SK-N-SH (cell line): ENCODE results near the gene MAGI2. TPM values are rescaled to one million over a fixed set of nuclear protein-coding genes. Genes with fewer than 3 reads are reported as not detected.
A peak's percentile ranks its signal among the peaks of the same experiment; 100 is the strongest.

ENCODE experiments used
- CTCF ChIA-PET: fragments of 300-600, 350-600 bp; formaldehyde crosslinking; extraction: SDS; loops from one replicate; lab custom pipeline; 2021; lab: Yijun Ruan, JAX
- POLR2A ChIA-PET: fragments of 350-600 bp; sonication (Branson Sonifier 250); formaldehyde crosslinking; extraction: SDS; loops from one replicate; lab custom pipeline; 2020; ENCODE audit warnings: antibody characterized with exemption, inconsistent platforms; lab: Yijun Ruan, JAX
- DNase-seq: peaks from one replicate; pipeline ENCODE4 v3.0.0; 2012
- H2AFZ ChIP-seq: fragments of 200-600 bp; sonication (generic); 2 replicates; pipeline ENCODE4 v1.8.1; 2016; ENCODE audit warnings: antibody characterized with exemption, mild to moderate bottlenecking, low read depth
- H3F3A ChIP-seq: fragments of 200-600 bp; sonication (generic); replicated peaks from 2 replicates; pipeline ENCODE3; 2016; ENCODE audit warnings: antibody characterized with exemption, mild to moderate bottlenecking; ENCODE audit not compliant: insufficient read depth
- H3K27ac ChIP-seq, 2 experiments: fragments of 200-500 bp in 1 of 2; fragments of 200-600 bp in 1 of 2; sonication (Bioruptor generic) in 1 of 2; sonication (generic), shearing (Covaris generic) in 1 of 2; 2 replicates each; pipeline versions ENCODE4 v1.5.1 to v1.6.1; 2014 to 2016; ENCODE audit warnings: low read depth in 2 of 2, inconsistent platforms in 1 of 2, low read length in 1 of 2, mild to moderate bottlenecking in 1 of 2, mixed read lengths in 1 of 2
- H3K27me3 ChIP-seq: fragments of 200-600 bp; sonication (generic), shearing (Covaris generic); 2 replicates; pipeline ENCODE4 v1.6.1; 2016; ENCODE audit warnings: mixed run types; ENCODE audit not compliant: insufficient read depth
- H3K36me3 ChIP-seq, 2 experiments: fragments of 200-500 bp in 1 of 2; fragments of 200-600 bp in 1 of 2; sonication (Bioruptor generic) in 1 of 2; sonication (generic) in 1 of 2; replicated peaks in 1 of 2; 2 replicates each; pipeline versions ENCODE3 to v1.5.1; 2014 to 2016; ENCODE audit warnings: low read length in 1 of 2, mild to moderate bottlenecking in 1 of 2; ENCODE audit not compliant: insufficient read depth in 2 of 2, control insufficient read depth in 1 of 2
- H3K4me1 ChIP-seq, 2 experiments: fragments of 200-500 bp in 1 of 2; fragments of 200-600 bp in 1 of 2; sonication (Bioruptor generic) in 1 of 2; sonication (generic), shearing (Covaris generic) in 1 of 2; 2 replicates each; pipeline versions ENCODE4 v1.5.1 to v1.6.1; 2014 to 2016; ENCODE audit warnings: low read depth in 1 of 2, low read length in 1 of 2, mixed run types in 1 of 2; ENCODE audit not compliant: insufficient read depth in 2 of 2, control insufficient read depth in 1 of 2
- H3K4me2 ChIP-seq: fragments of 200-600 bp; sonication (generic), shearing (Covaris generic); 2 replicates; pipeline ENCODE4 v1.6.1; 2017; ENCODE audit warnings: mixed run types
- H3K4me3 ChIP-seq, 2 experiments: fragments of 200-500 bp in 1 of 2; fragments of 200-600 bp in 1 of 2; sonication (Bioruptor generic) in 1 of 2; sonication (generic), shearing (Covaris generic) in 1 of 2; 2 replicates each; pipeline versions ENCODE4 v1.5.1 to v1.8.1; 2014 to 2016; ENCODE audit warnings: low read depth in 2 of 2, inconsistent platforms in 1 of 2, low read length in 1 of 2, mild to moderate bottlenecking in 1 of 2, mixed read lengths in 1 of 2, moderate library complexity in 1 of 2
- H3K79me2 ChIP-seq: fragments of 200-600 bp; sonication (generic); 2 replicates; pipeline ENCODE4 v1.8.1; 2017; ENCODE audit warnings: mild to moderate bottlenecking; ENCODE audit not compliant: insufficient read depth
- H3K9ac ChIP-seq: fragments of 200-600 bp; sonication (generic); 2 replicates; pipeline ENCODE4 v1.6.1; 2017; ENCODE audit warnings: mixed run types
- H3K9me2 ChIP-seq: fragments of 200-600 bp; sonication (generic); 2 replicates; pipeline ENCODE4 v1.6.1; 2017; ENCODE audit warnings: mixed run types
- H3K9me3 ChIP-seq: fragments of 200-600 bp; sonication (generic); 2 replicates; pipeline ENCODE4 v1.6.1; 2017; ENCODE audit warnings: mixed run types, mild to moderate bottlenecking, moderate library complexity
- H4K20me1 ChIP-seq: fragments of 200-600 bp; sonication (generic); 2 replicates; pipeline ENCODE4 v1.6.1; 2017; ENCODE audit warnings: mild to moderate bottlenecking, mixed run types; ENCODE audit not compliant: insufficient read depth
- ELF1 ChIP-seq: IDR thresholded peaks from 2 replicates; pipeline ENCODE4 v1.4.0; 2012
- GATA2 ChIP-seq: sonication (generic); formaldehyde crosslinking; IDR thresholded peaks from 2 replicates; pipeline ENCODE4 v1.5.0; 2020; ENCODE audit warnings: mild to moderate bottlenecking, missing genetic modification reagents
- JUND ChIP-seq: IDR thresholded peaks from 2 replicates; pipeline ENCODE4 v1.4.0; 2012
- MEF2A ChIP-seq: IDR thresholded peaks from 2 replicates; pipeline ENCODE4 v1.4.0; 2012; ENCODE audit warnings: low read depth, borderline replicate concordance
- MXI1 ChIP-seq: IDR thresholded peaks from 2 replicates; pipeline ENCODE4 v1.6.1; 2012; ENCODE audit warnings: mild to moderate bottlenecking, low read depth, low read length, improper control_type of control experiment
- POLR2AphosphoS5 ChIP-seq: IDR thresholded peaks from 2 replicates; pipeline ENCODE4 v1.6.1; 2012; ENCODE audit warnings: low read depth, low read length
- RAD21 ChIP-seq: IDR thresholded peaks from 2 replicates; pipeline ENCODE4 v1.6.1; 2012; ENCODE audit warnings: mild to moderate bottlenecking, low read length
- RXRA ChIP-seq: IDR thresholded peaks from 2 replicates; pipeline ENCODE4 v1.4.0; 2012; ENCODE audit warnings: low read depth, mild to moderate bottlenecking, borderline replicate concordance
- TAF1 ChIP-seq: IDR thresholded peaks from 2 replicates; pipeline ENCODE4 v1.6.1; 2012; ENCODE audit warnings: low read depth, mild to moderate bottlenecking, low read length, moderate library complexity, borderline replicate concordance
- TEAD4 ChIP-seq: IDR thresholded peaks from 2 replicates; pipeline ENCODE4 v1.4.0; 2012; ENCODE audit warnings: mild to moderate bottlenecking, borderline replicate concordance; ENCODE audit not compliant: insufficient read depth
- WGBS: methylation state at CpG from one replicate; pipeline ENCODE4 v1.1.6; 2017; ENCODE audit warnings: low lambda C conversion rate; 5-methylcytosine and 5-hydroxymethylcytosine counted together
- polyA plus RNA-seq, 3 experiments: library from polyadenylated mRNA; depleted of rRNA; stranded (reverse); fragments of >200 nt; gene quantifications; 2 replicates each; pipeline ENCODE4 v1.2.3, GENCODE V29; 2012
- TF ChIP-seq, protein P1 (sequence below): fragments of 200-600 bp; sonication (generic); IDR thresholded peaks from 2 replicates; pipeline ENCODE4 v1.6.1; 2017; ENCODE audit warnings: antibody characterized with exemption, mild to moderate bottlenecking, moderate library complexity
- TF ChIP-seq, protein P2 (sequence below): IDR thresholded peaks from 2 replicates; pipeline ENCODE4 v1.6.1; 2012; ENCODE audit warnings: mild to moderate bottlenecking, low read depth, low read length, moderate library complexity
- TF ChIP-seq, protein P3 (sequence below): fragments of 150-350 bp; IDR thresholded peaks from 2 replicates; pipeline ENCODE4 v1.6.1; 2017; ENCODE audit warnings: antibody characterized with exemption, low read length, low read depth, borderline replicate concordance

The MAGI2 gene
- polyA plus RNA-seq, 1 of the 3 experiments (the other 2 are of a cell fraction): 1.1 TPM

DNA sequence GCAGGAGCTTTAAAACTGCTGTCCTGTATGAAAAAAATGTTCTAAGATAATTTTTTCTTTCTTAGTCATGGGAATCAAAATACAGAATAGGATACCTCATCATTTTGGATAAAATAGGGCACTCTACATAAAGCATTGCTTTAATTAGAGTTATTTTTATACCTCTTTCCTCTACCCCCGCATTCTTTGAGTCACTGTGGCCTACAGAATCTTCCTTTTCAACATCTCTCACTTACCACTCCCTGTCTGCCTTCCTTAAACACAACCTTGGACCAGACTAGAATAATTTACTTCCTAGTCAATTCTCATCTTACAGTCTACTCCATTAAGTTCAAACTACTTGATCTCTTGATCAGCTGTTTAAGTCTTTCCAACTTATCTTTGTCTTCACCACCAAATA, 1192.6 kb downstream of the MAGI2 start:
- no peak overlapping the region for H3K4me3 ChIP-seq
- no peaks in the 10 kb centered on the region for H3K9me2 ChIP-seq
- peak overlapping the region; percentile 2; the same call in 1 of the 2 replicates for H3K9ac ChIP-seq
- peak overlapping the region; percentile 61 to 73; a peak in 3 of 4 replicates for H3K27ac ChIP-seq
- POLR2A ChIA-PET: no interaction called here
- no peaks in the 10 kb centered on the region for H3K36me3 ChIP-seq
- CTCF ChIA-PET: interaction anchor here (0.6 to 2.2 kb wide), 4 partner anchors 9 to 89 kb away, joined by 3 to 5 read pairs (median 3); no protein-coding TSS in a partner anchor
- DNase-seq: no peak
- WGBS: 29% methylated on average over 1 of the region's 1 CpG
- no peaks in the 10 kb centered on the region for H3K9me3 ChIP-seq
- H3K79me2 ChIP-seq: no peaks in the 10 kb centered on the region
- TF ChIP-seq RAD21 (no peak), TAF1 (no peak), ELF1 (no peak), MEF2A (0 out of 2 replicates have a peak, but pooled peaks have one; percentile 34)
- no peaks in the 10 kb centered on the region for H3K27me3 ChIP-seq
- H4K20me1 ChIP-seq: no peaks in the 10 kb centered on the region
- peaks cover 17% of the 10 kb centered on the region for H3F3A ChIP-seq
- peaks cover 2 to 11% of the 10 kb centered on the region in 2 experiments; a peak in 2 of 4 replicates for H3K4me1 ChIP-seq
- H3K4me2 ChIP-seq: no peak overlapping the region
- H2AFZ ChIP-seq: peak overlapping the region; percentile 41; the same call in 1 of the 2 replicates

DNA sequence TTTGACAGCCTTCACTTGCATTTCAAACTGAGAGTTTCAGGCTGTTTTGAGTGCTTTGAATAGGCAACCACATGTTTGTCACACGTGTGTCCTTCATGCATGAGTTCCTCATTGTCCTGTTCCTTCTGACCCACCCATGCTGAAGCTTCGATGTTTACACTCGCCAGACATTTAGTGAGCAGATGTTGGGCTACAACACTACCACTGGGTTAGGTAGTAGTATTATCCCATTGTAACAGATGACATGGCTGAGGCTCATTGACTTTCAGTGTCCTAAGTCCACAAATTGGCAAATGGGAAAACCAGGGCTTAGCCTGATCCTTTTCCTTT, 1198.8 kb downstream of the MAGI2 start:
- Histone ChIP-seq H3K79me2 (no peaks in the 10 kb centered on the region), H3K4me2 (no peak overlapping the region), H2AFZ (no peak overlapping the region), H3K9me2 (no peaks in the 10 kb centered on the region), H3K27me3 (no peaks in the 10 kb centered on the region), H3K4me3 (no peak overlapping the region), H3K9me3 (peaks cover 8% of the 10 kb centered on the region; the same call in 1 of the 2 replicates), H3K27ac (no peak overlapping the region), H3K36me3 (no peaks in the 10 kb centered on the region), H3K9ac (no peak overlapping the region), H4K20me1 (no peaks in the 10 kb centered on the region), H3F3A (no peaks in the 10 kb centered on the region), H3K4me1 (no peaks in the 10 kb centered on the region)
- POLR2A ChIA-PET: no interaction called here
- CTCF ChIA-PET: interaction anchor here (0.6 kb wide), 1 partner anchor 192 kb away, joined by 3 read pairs; no protein-coding TSS in a partner anchor
- TF ChIP-seq TEAD4 (no peak), RXRA (no peak), GATA2 (CRISPR knock-in tag) (no peak), POLR2AphosphoS5 (no peak), ELF1 (no peak), MXI1 (no peak), JUND (no peak)
- TF ChIP-seq, protein P1, sequence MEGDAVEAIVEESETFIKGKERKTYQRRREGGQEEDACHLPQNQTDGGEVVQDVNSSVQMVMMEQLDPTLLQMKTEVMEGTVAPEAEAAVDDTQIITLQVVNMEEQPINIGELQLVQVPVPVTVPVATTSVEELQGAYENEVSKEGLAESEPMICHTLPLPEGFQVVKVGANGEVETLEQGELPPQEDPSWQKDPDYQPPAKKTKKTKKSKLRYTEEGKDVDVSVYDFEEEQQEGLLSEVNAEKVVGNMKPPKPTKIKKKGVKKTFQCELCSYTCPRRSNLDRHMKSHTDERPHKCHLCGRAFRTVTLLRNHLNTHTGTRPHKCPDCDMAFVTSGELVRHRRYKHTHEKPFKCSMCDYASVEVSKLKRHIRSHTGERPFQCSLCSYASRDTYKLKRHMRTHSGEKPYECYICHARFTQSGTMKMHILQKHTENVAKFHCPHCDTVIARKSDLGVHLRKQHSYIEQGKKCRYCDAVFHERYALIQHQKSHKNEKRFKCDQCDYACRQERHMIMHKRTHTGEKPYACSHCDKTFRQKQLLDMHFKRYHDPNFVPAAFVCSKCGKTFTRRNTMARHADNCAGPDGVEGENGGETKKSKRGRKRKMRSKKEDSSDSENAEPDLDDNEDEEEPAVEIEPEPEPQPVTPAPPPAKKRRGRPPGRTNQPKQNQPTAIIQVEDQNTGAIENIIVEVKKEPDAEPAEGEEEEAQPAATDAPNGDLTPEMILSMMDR: no peak
- TF ChIP-seq, protein P2, sequence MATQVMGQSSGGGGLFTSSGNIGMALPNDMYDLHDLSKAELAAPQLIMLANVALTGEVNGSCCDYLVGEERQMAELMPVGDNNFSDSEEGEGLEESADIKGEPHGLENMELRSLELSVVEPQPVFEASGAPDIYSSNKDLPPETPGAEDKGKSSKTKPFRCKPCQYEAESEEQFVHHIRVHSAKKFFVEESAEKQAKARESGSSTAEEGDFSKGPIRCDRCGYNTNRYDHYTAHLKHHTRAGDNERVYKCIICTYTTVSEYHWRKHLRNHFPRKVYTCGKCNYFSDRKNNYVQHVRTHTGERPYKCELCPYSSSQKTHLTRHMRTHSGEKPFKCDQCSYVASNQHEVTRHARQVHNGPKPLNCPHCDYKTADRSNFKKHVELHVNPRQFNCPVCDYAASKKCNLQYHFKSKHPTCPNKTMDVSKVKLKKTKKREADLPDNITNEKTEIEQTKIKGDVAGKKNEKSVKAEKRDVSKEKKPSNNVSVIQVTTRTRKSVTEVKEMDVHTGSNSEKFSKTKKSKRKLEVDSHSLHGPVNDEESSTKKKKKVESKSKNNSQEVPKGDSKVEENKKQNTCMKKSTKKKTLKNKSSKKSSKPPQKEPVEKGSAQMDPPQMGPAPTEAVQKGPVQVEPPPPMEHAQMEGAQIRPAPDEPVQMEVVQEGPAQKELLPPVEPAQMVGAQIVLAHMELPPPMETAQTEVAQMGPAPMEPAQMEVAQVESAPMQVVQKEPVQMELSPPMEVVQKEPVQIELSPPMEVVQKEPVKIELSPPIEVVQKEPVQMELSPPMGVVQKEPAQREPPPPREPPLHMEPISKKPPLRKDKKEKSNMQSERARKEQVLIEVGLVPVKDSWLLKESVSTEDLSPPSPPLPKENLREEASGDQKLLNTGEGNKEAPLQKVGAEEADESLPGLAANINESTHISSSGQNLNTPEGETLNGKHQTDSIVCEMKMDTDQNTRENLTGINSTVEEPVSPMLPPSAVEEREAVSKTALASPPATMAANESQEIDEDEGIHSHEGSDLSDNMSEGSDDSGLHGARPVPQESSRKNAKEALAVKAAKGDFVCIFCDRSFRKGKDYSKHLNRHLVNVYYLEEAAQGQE: no peak
- TF ChIP-seq, protein P3, sequence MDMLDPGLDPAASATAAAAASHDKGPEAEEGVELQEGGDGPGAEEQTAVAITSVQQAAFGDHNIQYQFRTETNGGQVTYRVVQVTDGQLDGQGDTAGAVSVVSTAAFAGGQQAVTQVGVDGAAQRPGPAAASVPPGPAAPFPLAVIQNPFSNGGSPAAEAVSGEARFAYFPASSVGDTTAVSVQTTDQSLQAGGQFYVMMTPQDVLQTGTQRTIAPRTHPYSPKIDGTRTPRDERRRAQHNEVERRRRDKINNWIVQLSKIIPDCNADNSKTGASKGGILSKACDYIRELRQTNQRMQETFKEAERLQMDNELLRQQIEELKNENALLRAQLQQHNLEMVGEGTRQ: no peak
- no peak for DNase-seq
- 64% methylated on average over 3 of the region's 3 CpGs for WGBS
